Uterus (tissue), 4 donors: Measurements from ENCODE around the gene PIH1D1. TPM values are rescaled to one million over a fixed set of nuclear protein-coding genes. Genes with fewer than 3 reads are reported as not detected.
A peak's percentile ranks its signal among the peaks of the same experiment; 100 is the strongest.

Source experiments
- DNase-seq, 2 donors: peaks; one replicate each; pipeline ENCODE4 v3.0.0-alpha.2; 2019 to 2020
- H3K27ac ChIP-seq, 2 donors: fragments of 200-600 bp; sonication (generic); 1 replicate in 1 of 2; 2 replicates in 1 of 2; pipeline ENCODE4 v1.5.1; 2016 to 2018
- H3K27me3 ChIP-seq, 2 donors: fragments of 200-600 bp; sonication (generic); one replicate each; pipeline ENCODE4 v1.5.1; 2018 to 2019; ENCODE audit warnings: control low read depth in 1 of 2
- H3K36me3 ChIP-seq, 2 donors: fragments of 200-600 bp; sonication (generic); one replicate each; pipeline ENCODE4 v1.5.1; 2019; ENCODE audit warnings: control low read depth in 1 of 2
- H3K4me1 ChIP-seq, 2 donors: fragments of 200-600 bp; sonication (generic); one replicate each; pipeline ENCODE4 v1.5.1; 2018 to 2019; ENCODE audit warnings: control low read depth in 1 of 2
- H3K4me3 ChIP-seq, 2 donors: fragments of 200-600 bp; sonication (generic); 1 replicate in 1 of 2; 2 replicates in 1 of 2; pipeline ENCODE4 v1.5.1; 2018 to 2019; ENCODE audit warnings: mild to moderate bottlenecking in 1 of 2
- H3K9me3 ChIP-seq, 2 donors: fragments of 200-600 bp; sonication (generic); one replicate each; pipeline ENCODE4 v1.5.1; 2019; ENCODE audit warnings: control low read depth in 1 of 2
- POLR2A ChIP-seq, 2 donors: fragments of 450-650 bp; IDR thresholded peaks; one replicate each; pipeline ENCODE4 v1.6.1; 2016; ENCODE audit warnings: antibody characterized with exemption in 2 of 2, mild to moderate bottlenecking in 1 of 2, moderate library complexity in 1 of 2
- intact Hi-C: fragments of 100-400 bp; cut with DNase I; formaldehyde crosslinking; loops from one replicate; pipeline ENCODE4 v1.15.1; 2023; ENCODE audit warnings: low total_unique reads
- total RNA-seq, 4 donors: library from RNA; depleted of rRNA in 3 of 4; stranded (reverse); fragments of >200 nt in 3 of 4; gene quantifications; one replicate each; pipeline versions ENCODE4 v1.1.0 to v1.2.4, GENCODE V29; 2014 to 2023
- TF ChIP-seq, protein P1 (sequence below), 4 experiments: fragments of 200-600 bp in 2 of 4; fragments of 450-650 bp in 2 of 4; sonication (generic) in 2 of 4; IDR thresholded peaks; one replicate each; pipeline ENCODE4 v1.5.1; 2016 to 2019; ENCODE audit warnings: antibody characterized with exemption in 4 of 4, mild to moderate bottlenecking in 2 of 4, moderate library complexity in 1 of 4
- donor health status: DM: yes; HTN: yes; CAD: no.

PIH1D1 gene
- total RNA-seq, 4 donors from 2014 or later: 31.2 to 70.2 (median 46.5) TPM

GRCh38 chr19:49481020-49481683, 29.5 kb upstream of the PIH1D1 start:
- Histone ChIP-seq H3K27ac (no peak overlapping the region), H3K4me3 (no peak overlapping the region), H3K4me1 (peaks cover 0 to 4% of the 10 kb centered on the region in 2 donors), H3K9me3 (no peaks in the 10 kb centered on the region), H3K27me3 (no peaks in the 10 kb centered on the region), H3K36me3 (no peaks in the 10 kb centered on the region)
- intact Hi-C loops: no loop called here
- TF ChIP-seq POLR2A (IDR thresholded peaks at IDR 0.05): no peak
- TF ChIP-seq, protein P1, sequence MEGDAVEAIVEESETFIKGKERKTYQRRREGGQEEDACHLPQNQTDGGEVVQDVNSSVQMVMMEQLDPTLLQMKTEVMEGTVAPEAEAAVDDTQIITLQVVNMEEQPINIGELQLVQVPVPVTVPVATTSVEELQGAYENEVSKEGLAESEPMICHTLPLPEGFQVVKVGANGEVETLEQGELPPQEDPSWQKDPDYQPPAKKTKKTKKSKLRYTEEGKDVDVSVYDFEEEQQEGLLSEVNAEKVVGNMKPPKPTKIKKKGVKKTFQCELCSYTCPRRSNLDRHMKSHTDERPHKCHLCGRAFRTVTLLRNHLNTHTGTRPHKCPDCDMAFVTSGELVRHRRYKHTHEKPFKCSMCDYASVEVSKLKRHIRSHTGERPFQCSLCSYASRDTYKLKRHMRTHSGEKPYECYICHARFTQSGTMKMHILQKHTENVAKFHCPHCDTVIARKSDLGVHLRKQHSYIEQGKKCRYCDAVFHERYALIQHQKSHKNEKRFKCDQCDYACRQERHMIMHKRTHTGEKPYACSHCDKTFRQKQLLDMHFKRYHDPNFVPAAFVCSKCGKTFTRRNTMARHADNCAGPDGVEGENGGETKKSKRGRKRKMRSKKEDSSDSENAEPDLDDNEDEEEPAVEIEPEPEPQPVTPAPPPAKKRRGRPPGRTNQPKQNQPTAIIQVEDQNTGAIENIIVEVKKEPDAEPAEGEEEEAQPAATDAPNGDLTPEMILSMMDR (IDR thresholded peaks at IDR 0.05): no peak
- no peak for DNase-seq

- DNase-seq: no peak
- intact Hi-C loops: no loop called here
- TF ChIP-seq, protein P1 (IDR thresholded peaks at IDR 0.05): no peak
- TF ChIP-seq POLR2A (IDR thresholded peaks at IDR 0.05): no peak
- Histone ChIP-seq H3K9me3 (no peaks in the 10 kb centered on the region), H3K36me3 (no peaks in the 10 kb centered on the region), H3K4me3 (no peak overlapping the region), H3K27me3 (no peaks in the 10 kb centered on the region), H3K4me1 (peaks cover 0 to 4% of the 10 kb centered on the region in 2 donors), H3K27ac (no peak overlapping the region)
These were observed 28.5 kb upstream of the PIH1D1 start for GRCh38 chr19:49479975-49480628.

DNA sequence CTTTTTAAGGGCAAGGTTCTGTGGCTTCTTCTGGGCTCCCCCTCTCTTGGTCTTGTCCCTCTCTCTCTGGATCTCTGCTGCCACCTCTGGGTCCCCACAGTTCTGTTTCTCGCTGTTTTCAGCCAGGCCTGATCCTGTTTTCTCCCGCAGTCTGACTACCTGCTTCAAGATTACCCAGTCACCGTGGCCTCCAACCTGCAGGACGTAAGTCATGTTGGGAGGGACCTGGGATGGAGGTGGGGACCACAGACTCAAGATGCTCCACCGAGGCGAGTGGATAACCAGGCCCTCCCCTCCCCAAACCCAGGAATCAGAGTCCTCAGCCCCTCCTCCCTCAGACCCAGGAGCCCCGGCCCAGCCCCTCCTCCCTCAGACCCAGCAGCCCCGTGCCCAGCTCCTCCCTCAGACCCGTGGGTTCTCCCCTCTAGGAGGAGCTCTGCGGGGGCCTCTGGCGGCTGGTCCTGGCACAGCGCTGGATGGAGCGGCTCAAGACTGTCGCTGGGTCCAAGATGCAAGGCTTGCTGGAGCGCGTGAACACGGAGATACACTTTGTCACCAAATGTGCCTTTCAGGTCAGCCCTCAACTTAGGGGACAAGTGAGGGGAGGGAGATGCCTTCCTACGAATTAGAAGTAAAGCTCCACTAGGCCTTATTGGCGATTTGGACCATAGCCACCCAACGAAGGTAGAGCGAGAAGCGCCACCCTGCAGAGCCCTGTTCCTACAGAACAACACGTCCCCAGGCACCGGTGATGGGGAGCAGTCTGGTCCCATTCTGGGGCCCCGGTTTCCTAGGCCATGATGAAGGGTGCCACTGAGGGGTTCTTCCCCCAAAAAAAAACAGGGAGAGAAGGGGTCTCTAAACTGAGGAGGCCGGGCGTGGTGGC, 24.6 kb upstream of the PIH1D1 start:
- no peak for TF ChIP-seq POLR2A (IDR thresholded peaks at IDR 0.05)
- TF ChIP-seq, protein P1 (IDR thresholded peaks at IDR 0.05): peak in 2 of 4 experiments; percentile 7 to 14
- no peaks in the 10 kb centered on the region for H3K27me3 ChIP-seq
- no peak overlapping the region for H3K4me3 ChIP-seq
- H3K4me1 ChIP-seq: peaks cover 0 to 4% of the 10 kb centered on the region in 2 donors
- no peaks in the 10 kb centered on the region for H3K9me3 ChIP-seq
- H3K27ac ChIP-seq: peak overlapping the region; percentile 82 to 91
- H3K36me3 ChIP-seq: no peaks in the 10 kb centered on the region
- intact Hi-C loops: no loop called here
- DNase-seq: no peak

DNA sequence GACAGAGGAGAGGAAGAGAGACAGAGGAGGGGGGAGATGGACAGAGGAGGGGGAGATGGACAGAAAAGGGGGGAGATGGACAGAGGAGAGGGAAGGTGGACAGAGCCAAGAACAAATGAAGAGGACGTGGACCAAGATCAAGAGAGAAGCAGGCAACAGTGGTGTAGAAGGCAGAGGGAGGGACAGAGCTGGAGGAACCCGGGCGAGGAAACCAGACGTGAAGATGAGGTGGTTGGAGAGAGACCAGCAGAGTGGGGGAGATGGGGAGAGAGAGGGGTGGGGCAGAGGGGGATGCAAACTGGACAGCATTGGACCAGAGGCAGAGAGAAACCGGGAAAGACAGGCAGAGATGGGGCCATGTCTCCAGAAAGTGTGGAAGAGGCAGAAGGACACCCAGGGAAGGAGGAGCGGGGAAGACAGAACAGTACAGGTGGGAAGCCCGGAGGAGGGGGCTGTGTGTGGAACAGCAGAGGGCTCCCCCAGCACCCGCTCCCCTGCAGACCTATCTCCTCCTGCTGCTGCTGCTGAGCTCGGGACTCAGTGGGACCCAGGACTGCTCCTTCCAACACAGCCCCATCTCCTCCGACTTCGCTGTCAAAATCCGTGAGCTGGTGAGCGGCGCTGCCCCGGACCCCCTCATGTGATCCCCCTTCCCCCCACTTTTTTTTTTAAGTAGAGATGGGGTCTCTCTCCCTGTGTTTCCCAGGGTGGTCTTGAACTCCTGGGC, 23.7 kb upstream of the PIH1D1 start:
- no peak for DNase-seq
- Histone ChIP-seq H3K4me3 (no peak overlapping the region), H3K36me3 (no peaks in the 10 kb centered on the region), H3K9me3 (no peaks in the 10 kb centered on the region), H3K4me1 (peaks cover 0 to 4% of the 10 kb centered on the region in 2 donors), H3K27ac (peak overlapping the region; percentile 82 to 91), H3K27me3 (no peaks in the 10 kb centered on the region)
- intact Hi-C loops: no loop called here
- TF ChIP-seq, protein P1 (IDR thresholded peaks at IDR 0.05): no peak
- no peak for TF ChIP-seq POLR2A (IDR thresholded peaks at IDR 0.05)
